Erythroblast (primary cell): ENCODE results near the gene NOTCH3.

Experiments
- DNase-seq, 2 experiments: peaks; one replicate each; lab custom pipeline; 2025; lab: John Stamatoyannopoulos, UW
- GATA1 ChIP-seq: IDR thresholded peaks from 2 replicates; pipeline ENCODE4 v1.6.1; 2011; ENCODE audit warnings: low read depth, mild to moderate bottlenecking, control low read depth, low read length, moderate library complexity
- POLR2A ChIP-seq: IDR thresholded peaks from 2 replicates; pipeline ENCODE4 v1.6.1; 2011; ENCODE audit warnings: mild to moderate bottlenecking, low read length

The NOTCH3 gene

GRCh38 chr19:15123031-15123890 lies 77.5 kb downstream of the NOTCH3 start:
- no peak for TF ChIP-seq POLR2A
- TF ChIP-seq GATA1: no peak
- no peak for DNase-seq

GRCh38 chr19:15122331-15123030 lies 78.3 kb downstream of the NOTCH3 start:
- no peak for DNase-seq
- no peak for TF ChIP-seq GATA1
- TF ChIP-seq POLR2A: no peak

- DNase-seq: no peak
- TF ChIP-seq POLR2A (no peak), GATA1 (no peak)
These were observed 80.4 kb downstream of the NOTCH3 start for GRCh38 chr19:15120135-15121026.

- no peak for TF ChIP-seq GATA1
- no peak for TF ChIP-seq POLR2A
- no peak for DNase-seq
These were observed 81.9 kb downstream of the NOTCH3 start for GRCh38 chr19:15118789-15119494.

GRCh38 chr19:15118248-15118647 lies 82.5 kb downstream of the NOTCH3 start:
- no peak for DNase-seq

GRCh38 chr19:15116856-15117255 lies 83.9 kb downstream of the NOTCH3 start:
- TF ChIP-seq POLR2A (no peak), GATA1 (no peak)

More at GRCh38 chr19:15118248-15118647, 82.5 kb downstream of the NOTCH3 start:
- no peak for TF ChIP-seq POLR2A
- TF ChIP-seq GATA1: no peak

GRCh38 chr19:15115762-15116615 lies 84.8 kb downstream of the NOTCH3 start:
- TF ChIP-seq POLR2A (no peak), GATA1 (no peak)
- no peak for DNase-seq

More at GRCh38 chr19:15116856-15117255, 83.9 kb downstream of the NOTCH3 start:
- no peak for DNase-seq

- no peak for DNase-seq
- TF ChIP-seq POLR2A (no peak), GATA1 (no peak)
These were observed 85.7 kb downstream of the NOTCH3 start for GRCh38 chr19:15115080-15115479.

GRCh38 chr19:15114153-15114540 lies 86.6 kb downstream of the NOTCH3 start:
- DNase-seq: no peak
- TF ChIP-seq POLR2A (no peak), GATA1 (no peak)

- TF ChIP-seq GATA1 (no peak), POLR2A (no peak)
- no peak for DNase-seq
These were observed 87.3 kb downstream of the NOTCH3 start for GRCh38 chr19:15113245-15114152.

GRCh38 chr19:15112385-15112784 lies 88.4 kb downstream of the NOTCH3 start:
- no peak for TF ChIP-seq POLR2A
- TF ChIP-seq GATA1: no peak

More at GRCh38 chr19:15112385-15112784, 88.4 kb downstream of the NOTCH3 start:
- no peak for DNase-seq
